ENCODE measurements around the gene MRPS16. TPM values are rescaled to one million over a fixed set of nuclear protein-coding genes. Genes with fewer than 3 reads are reported as not detected.
A peak's percentile ranks its signal among the peaks of the same experiment; 100 is the strongest.

Gene MRPS16
- total RNA-seq, 1 experiment from 2014 or later: 275 TPM

- H3K4me2 ChIP-seq (ENCODE audit: low read length): no peak overlapping the region
- ATAC-seq: peak; percentile 37
- intact Hi-C loops (cut with micrococcal nuclease): loop anchor here (1.0 to 10.0 kb wide), 7 partner anchors 94 to 499 kb away; partner anchors contain the start of genes ANXA7, CFAP70 and PPP3CB
Observed at GRCh38 chr10:73263693-73264347, 11.4 kb upstream of the MRPS16 start.

GRCh38 chr10:73262880-73263555, 10.6 kb upstream of the MRPS16 start:
- Histone ChIP-seq H3F3A (ENCODE audit: low read length, unreplicated experiment) (peaks cover 6% of the 10 kb centered on the region), H3K4me1 (ENCODE audit: insufficient read depth, low read length) (peaks cover 20% of the 10 kb centered on the region), H3K9me2 (replicated peaks; ENCODE audit: low read length) (no peaks in the 10 kb centered on the region), H3K4me3 (ENCODE audit: low read length) (no peak overlapping the region), H3K27me3 (ENCODE audit: low read length) (no peaks in the 10 kb centered on the region; the same call in 1 of the 2 replicates), H3K9ac (ENCODE audit: low read length) (no peak overlapping the region), H4K20me1 (ENCODE audit: low read length) (no peaks in the 10 kb centered on the region), H3K9me3 (ENCODE audit: low read length) (peaks cover 5% of the 10 kb centered on the region; the same call in 1 of the 2 replicates), H3K79me2 (ENCODE audit: low read length) (no peaks in the 10 kb centered on the region), H3K36me3 (ENCODE audit: low read depth, low read length) (no peaks in the 10 kb centered on the region), H3K27ac (ENCODE audit: low read length) (no peak overlapping the region), H2AFZ (ENCODE audit: low read length) (no peak overlapping the region), H3K4me2 (ENCODE audit: low read length) (no peak overlapping the region)
- intact Hi-C loops (cut with micrococcal nuclease): loop anchor here (1.0 to 10.0 kb wide), 6 partner anchors 151 to 498 kb away; partner anchors contain the start of genes ANXA7 and PPP3CB
- TF ChIP-seq CTCF (conservative IDR thresholded peaks at IDR 0.05; ENCODE audit: low read depth, low read length) (no peak), EZH2phosphoT487 (IDR thresholded peaks at IDR 0.05; ENCODE audit: borderline replicate concordance, low read length) (no peak), EZH2 (IDR thresholded peaks at IDR 0.05; ENCODE audit: low read length, unreplicated experiment) (no peak)
- BruUV-seq (replicated peaks): no TSS peak
- ChIA-PET CTCF (interaction anchor here (1.0 to 1.8 kb wide), 4 partner anchors 10 to 429 kb away, joined by 4 to 31 read pairs (median 7); partner anchors contain the start of gene CFAP70), POLR2A (ENCODE audit: unreplicated experiment) (interaction anchor here (0.6 to 1.0 kb wide), 2 partner anchors 96 to 169 kb away, joined by 5 read pairs; partner anchors contain the start of gene CFAP70)
- DNase-seq (no peak), ATAC-seq (no peak)

More at GRCh38 chr10:73263693-73264347, 11.4 kb upstream of the MRPS16 start:
- Histone ChIP-seq H3K4me3 (ENCODE audit: low read length) (no peak overlapping the region), H4K20me1 (ENCODE audit: low read length) (no peaks in the 10 kb centered on the region), H3K9me3 (ENCODE audit: low read length) (peaks cover 5% of the 10 kb centered on the region; the same call in 1 of the 2 replicates), H2AFZ (ENCODE audit: low read length) (no peak overlapping the region), H3K9me2 (replicated peaks; ENCODE audit: low read length) (no peaks in the 10 kb centered on the region), H3K4me1 (ENCODE audit: insufficient read depth, low read length) (peaks cover 20% of the 10 kb centered on the region), H3K9ac (ENCODE audit: low read length) (no peak overlapping the region), H3K36me3 (ENCODE audit: low read depth, low read length) (no peaks in the 10 kb centered on the region), H3F3A (ENCODE audit: low read length, unreplicated experiment) (peaks cover 6% of the 10 kb centered on the region), H3K27me3 (ENCODE audit: low read length) (no peaks in the 10 kb centered on the region; the same call in 1 of the 2 replicates), H3K27ac (ENCODE audit: low read length) (no peak overlapping the region), H3K79me2 (ENCODE audit: low read length) (no peaks in the 10 kb centered on the region)
- peak; percentile 99 for TF ChIP-seq CTCF (conservative IDR thresholded peaks at IDR 0.05; ENCODE audit: low read depth, low read length)
- TF ChIP-seq EZH2phosphoT487 (IDR thresholded peaks at IDR 0.05; ENCODE audit: borderline replicate concordance, low read length): no peak
- no peak for TF ChIP-seq EZH2 (IDR thresholded peaks at IDR 0.05; ENCODE audit: low read length, unreplicated experiment)
- DNase-seq: peak; percentile 90
- BruUV-seq (replicated peaks): no TSS peak
- CTCF ChIA-PET: interaction anchor here (0.5 to 1.8 kb wide), 10 partner anchors 9 to 430 kb away, joined by 3 to 31 read pairs (median 4); partner anchors contain the start of gene CFAP70
- POLR2A ChIA-PET (ENCODE audit: unreplicated experiment): interaction anchor here (0.6 to 1.0 kb wide), 2 partner anchors 12 to 95 kb away, joined by 3 to 5 read pairs; partner anchors contain the start of gene CFAP70
